Measurements from ENCODE around the gene SLC18A3. TPM values are rescaled to one million over a fixed set of nuclear protein-coding genes. Genes with fewer than 3 reads are reported as not detected.

SLC18A3 gene
- total and polyA plus RNA-seq, 4 donors, result 1.9 to 19.9 (median 11.1) TPM

GRCh38 chr10:49615213-49615612, 5.1 kb downstream of the SLC18A3 start:
- DNase-seq (ENCODE audit: low read depth in 4 of 6, low spot score in 6 of 6), result no peak
- H3K9me3 ChIP-seq (ENCODE audit: control insufficient read depth, insufficient read depth, low read length), result no peaks in the 10 kb centered on the region
- no peak overlapping the region for H3K27ac ChIP-seq (ENCODE audit: low read depth, low read length)
- H3K4me3 ChIP-seq (ENCODE audit: low read depth, low read length), result no peak overlapping the region
- no peaks in the 10 kb centered on the region for H3K36me3 ChIP-seq (ENCODE audit: control insufficient read depth, insufficient read depth, low read length)
- WGBS (ENCODE audit: insufficient coverage), result 68% methylated on average over 5 of the region's 5 CpGs
- peaks cover 81% of the 10 kb centered on the region for H3K27me3 ChIP-seq (ENCODE audit: control insufficient read depth, insufficient read depth, low read length)
- peaks cover 43% of the 10 kb centered on the region for H3K4me1 ChIP-seq (ENCODE audit: control insufficient read depth, insufficient read depth, low read length)

- Histone ChIP-seq H3K4me1 (ENCODE audit: control insufficient read depth, insufficient read depth, low read length) (peaks cover 43% of the 10 kb centered on the region), H3K9me3 (ENCODE audit: control insufficient read depth, insufficient read depth, low read length) (no peaks in the 10 kb centered on the region), H3K27ac (ENCODE audit: low read depth, low read length) (no peak overlapping the region), H3K27me3 (ENCODE audit: control insufficient read depth, insufficient read depth, low read length) (peaks cover 77% of the 10 kb centered on the region), H3K36me3 (ENCODE audit: control insufficient read depth, insufficient read depth, low read length) (no peaks in the 10 kb centered on the region), H3K4me3 (ENCODE audit: low read depth, low read length) (no peak overlapping the region)
- no peak for DNase-seq (ENCODE audit: low read depth in 4 of 6, low spot score in 6 of 6)
- 67% methylated on average over 2 of the region's 5 CpGs for WGBS (ENCODE audit: insufficient coverage)
Observed at GRCh38 chr10:49615721-49616120, 5.6 kb downstream of the SLC18A3 start.

- Histone ChIP-seq H3K36me3 (ENCODE audit: control insufficient read depth, insufficient read depth, low read length) (no peaks in the 10 kb centered on the region), H3K27ac (ENCODE audit: low read depth, low read length) (no peak overlapping the region), H3K4me3 (ENCODE audit: low read depth, low read length) (no peak overlapping the region), H3K27me3 (ENCODE audit: control insufficient read depth, insufficient read depth, low read length) (peaks cover 68% of the 10 kb centered on the region), H3K9me3 (ENCODE audit: control insufficient read depth, insufficient read depth, low read length) (no peaks in the 10 kb centered on the region), H3K4me1 (ENCODE audit: control insufficient read depth, insufficient read depth, low read length) (peaks cover 39% of the 10 kb centered on the region)
- no peak for DNase-seq (ENCODE audit: low read depth in 4 of 6, low spot score in 6 of 6)
- 88% methylated on average over 4 of the region's 6 CpGs for WGBS (ENCODE audit: insufficient coverage)
Observed at GRCh38 chr10:49616421-49617101, 6.5 kb downstream of the SLC18A3 start.

GRCh38 chr10:49617121-49618020, 7.3 kb downstream of the SLC18A3 start:
- Histone ChIP-seq H3K4me3 (ENCODE audit: low read depth, low read length) (no peak overlapping the region), H3K36me3 (ENCODE audit: control insufficient read depth, insufficient read depth, low read length) (no peaks in the 10 kb centered on the region), H3K27me3 (ENCODE audit: control insufficient read depth, insufficient read depth, low read length) (peaks cover 60% of the 10 kb centered on the region), H3K4me1 (ENCODE audit: control insufficient read depth, insufficient read depth, low read length) (peaks cover 31% of the 10 kb centered on the region), H3K9me3 (ENCODE audit: control insufficient read depth, insufficient read depth, low read length) (no peaks in the 10 kb centered on the region), H3K27ac (ENCODE audit: low read depth, low read length) (no peak overlapping the region)
- no peak for DNase-seq (ENCODE audit: low read depth in 4 of 6, low spot score in 6 of 6)
- WGBS (ENCODE audit: insufficient coverage), result 59% methylated on average over 5 of the region's 7 CpGs

- H3K27ac ChIP-seq (ENCODE audit: low read depth, low read length), result no peak overlapping the region
- H3K27me3 ChIP-seq (ENCODE audit: control insufficient read depth, insufficient read depth, low read length), result peaks cover 46% of the 10 kb centered on the region
- H3K9me3 ChIP-seq (ENCODE audit: control insufficient read depth, insufficient read depth, low read length), result no peaks in the 10 kb centered on the region
- H3K4me1 ChIP-seq (ENCODE audit: control insufficient read depth, insufficient read depth, low read length), result peaks cover 16% of the 10 kb centered on the region
- no peaks in the 10 kb centered on the region for H3K36me3 ChIP-seq (ENCODE audit: control insufficient read depth, insufficient read depth, low read length)
- DNase-seq (ENCODE audit: low read depth in 4 of 6, low spot score in 6 of 6), result no peak
- H3K4me3 ChIP-seq (ENCODE audit: low read depth, low read length), result no peak overlapping the region
- WGBS (ENCODE audit: insufficient coverage), result no CpG with 5 or more reads among the region's 2 CpGs
Observed at GRCh38 chr10:49618821-49619220, 8.7 kb downstream of the SLC18A3 start.

- DNase-seq (ENCODE audit: low read depth in 4 of 6, low spot score in 6 of 6), result no peak
- Histone ChIP-seq H3K4me3 (ENCODE audit: low read depth, low read length) (no peak overlapping the region), H3K27ac (ENCODE audit: low read depth, low read length) (no peak overlapping the region), H3K9me3 (ENCODE audit: control insufficient read depth, insufficient read depth, low read length) (no peaks in the 10 kb centered on the region), H3K4me1 (ENCODE audit: control insufficient read depth, insufficient read depth, low read length) (peaks cover 10% of the 10 kb centered on the region), H3K27me3 (ENCODE audit: control insufficient read depth, insufficient read depth, low read length) (peaks cover 38% of the 10 kb centered on the region), H3K36me3 (ENCODE audit: control insufficient read depth, insufficient read depth, low read length) (no peaks in the 10 kb centered on the region)
- WGBS (ENCODE audit: insufficient coverage), result 66% methylated on average over 10 of the region's 10 CpGs
Observed at GRCh38 chr10:49619613-49620012, 9.5 kb downstream of the SLC18A3 start.

GRCh38 chr10:49620286-49620810, 10.2 kb downstream of the SLC18A3 start:
- Histone ChIP-seq H3K4me1 (ENCODE audit: control insufficient read depth, insufficient read depth, low read length) (peaks cover 8% of the 10 kb centered on the region), H3K27me3 (ENCODE audit: control insufficient read depth, insufficient read depth, low read length) (peaks cover 31% of the 10 kb centered on the region), H3K36me3 (ENCODE audit: control insufficient read depth, insufficient read depth, low read length) (no peaks in the 10 kb centered on the region), H3K9me3 (ENCODE audit: control insufficient read depth, insufficient read depth, low read length) (no peaks in the 10 kb centered on the region), H3K4me3 (ENCODE audit: low read depth, low read length) (no peak overlapping the region), H3K27ac (ENCODE audit: low read depth, low read length) (no peak overlapping the region)
- WGBS (ENCODE audit: insufficient coverage), result 82% methylated on average over 12 of the region's 12 CpGs
- no peak for DNase-seq (ENCODE audit: low read depth in 4 of 6, low spot score in 6 of 6)

GRCh38 chr10:49620841-49621378, 10.8 kb downstream of the SLC18A3 start:
- Histone ChIP-seq H3K27ac (ENCODE audit: low read depth, low read length) (no peak overlapping the region), H3K36me3 (ENCODE audit: control insufficient read depth, insufficient read depth, low read length) (no peaks in the 10 kb centered on the region), H3K27me3 (ENCODE audit: control insufficient read depth, insufficient read depth, low read length) (peaks cover 25% of the 10 kb centered on the region), H3K4me3 (ENCODE audit: low read depth, low read length) (no peak overlapping the region), H3K9me3 (ENCODE audit: control insufficient read depth, insufficient read depth, low read length) (no peaks in the 10 kb centered on the region), H3K4me1 (ENCODE audit: control insufficient read depth, insufficient read depth, low read length) (peaks cover 8% of the 10 kb centered on the region)
- 55% methylated on average over 4 of the region's 6 CpGs for WGBS (ENCODE audit: insufficient coverage)
- peak in 2 of 6 donors; percentile 36 to 77 for DNase-seq (ENCODE audit: low read depth in 4 of 6, low spot score in 6 of 6)

- Histone ChIP-seq H3K4me3 (ENCODE audit: low read depth, low read length) (no peak overlapping the region), H3K9me3 (ENCODE audit: control insufficient read depth, insufficient read depth, low read length) (no peaks in the 10 kb centered on the region), H3K4me1 (ENCODE audit: control insufficient read depth, insufficient read depth, low read length) (peaks cover 8% of the 10 kb centered on the region), H3K36me3 (ENCODE audit: control insufficient read depth, insufficient read depth, low read length) (no peaks in the 10 kb centered on the region), H3K27ac (ENCODE audit: low read depth, low read length) (no peak overlapping the region), H3K27me3 (ENCODE audit: control insufficient read depth, insufficient read depth, low read length) (peaks cover 19% of the 10 kb centered on the region)
- WGBS (ENCODE audit: insufficient coverage), result 50% methylated on average over 6 of the region's 6 CpGs
- DNase-seq (ENCODE audit: low read depth in 4 of 6, low spot score in 6 of 6), result no peak
Observed at GRCh38 chr10:49621561-49621960, 11.5 kb downstream of the SLC18A3 start.

All from spinal cord (tissue), 10 donors.